Natural killer cell treated with Interleukin-12 subunit alpha and Interleukin-12 subunit beta and Interleukin-15 and Interleukin-18, amount 100 ng/mL, for 72 hours (primary cell): Measurements from ENCODE around the gene APPBP2. TPM values are rescaled to one million over a fixed set of nuclear protein-coding genes. Genes with fewer than 3 reads are reported as not detected.
"Not testable (repeated sequence)": the region's sequence is repeated elsewhere in the genome, so short reads cannot be mapped to it uniquely, and the experiment has no call there.

ENCODE experiments used
- ATAC-seq, 2 donors: fragments of 150-1000 bp; cut with Tn5 transposase in 1 of 2; sonication (Bioruptor Pico), chemical (Tn5 transposase) in 1 of 2; 2 replicates each; pipeline ENCODE4 v1.10.0; 2021
- DNase-seq: peaks from one replicate; pipeline ENCODE4 v3.0.0; 2022; ENCODE audit warnings: low spot score
- H3K27ac Mint-ChIP-seq, 2 donors: 1 replicate in 1 of 2; 2 replicates in 1 of 2; pipeline ENCODE4 v1.8.0; 2022; ENCODE audit warnings: mixed read lengths in 2 of 2, mild to moderate bottlenecking in 1 of 2, moderate library complexity in 1 of 2
- H3K27me3 Mint-ChIP-seq, 2 donors: 1 replicate in 1 of 2; 2 replicates in 1 of 2; pipeline ENCODE4 v1.8.0; 2022; ENCODE audit warnings: mixed read lengths in 2 of 2
- H3K36me3 Mint-ChIP-seq: one replicate; pipeline ENCODE4 v1.8.0; 2022; ENCODE audit warnings: mixed read lengths
- H3K4me1 Mint-ChIP-seq, 2 donors: 1 replicate in 1 of 2; 2 replicates in 1 of 2; pipeline ENCODE4 v1.8.0; 2022; ENCODE audit warnings: low read depth in 2 of 2, mixed read lengths in 2 of 2, mild to moderate bottlenecking in 1 of 2
- H3K4me3 Mint-ChIP-seq: one replicate; pipeline ENCODE4 v1.8.0; 2022; ENCODE audit warnings: mixed read lengths
- H3K9me3 Mint-ChIP-seq: 2 replicates; pipeline ENCODE4 v1.8.0; 2022; ENCODE audit warnings: mixed read lengths
- total RNA-seq, 2 donors: library from RNA; stranded (reverse); gene quantifications; one replicate each; pipeline ENCODE4 v1.2.3, GENCODE V29; 2022

APPBP2 gene, protein sequence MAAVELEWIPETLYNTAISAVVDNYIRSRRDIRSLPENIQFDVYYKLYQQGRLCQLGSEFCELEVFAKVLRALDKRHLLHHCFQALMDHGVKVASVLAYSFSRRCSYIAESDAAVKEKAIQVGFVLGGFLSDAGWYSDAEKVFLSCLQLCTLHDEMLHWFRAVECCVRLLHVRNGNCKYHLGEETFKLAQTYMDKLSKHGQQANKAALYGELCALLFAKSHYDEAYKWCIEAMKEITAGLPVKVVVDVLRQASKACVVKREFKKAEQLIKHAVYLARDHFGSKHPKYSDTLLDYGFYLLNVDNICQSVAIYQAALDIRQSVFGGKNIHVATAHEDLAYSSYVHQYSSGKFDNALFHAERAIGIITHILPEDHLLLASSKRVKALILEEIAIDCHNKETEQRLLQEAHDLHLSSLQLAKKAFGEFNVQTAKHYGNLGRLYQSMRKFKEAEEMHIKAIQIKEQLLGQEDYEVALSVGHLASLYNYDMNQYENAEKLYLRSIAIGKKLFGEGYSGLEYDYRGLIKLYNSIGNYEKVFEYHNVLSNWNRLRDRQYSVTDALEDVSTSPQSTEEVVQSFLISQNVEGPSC
- 10 to 100 TPM; 24.0 to 29.4 TPM for total RNA-seq

GRCh38 chr17:60525685-60526514 lies at the start of gene APPBP2:
Gene APPBP2, minus strand, starts transcription at chr17:60526242. Its CDS starts 311 bp downstream, at chr17:60525931.
- Mint-ChIP-seq H3K36me3 (peaks cover 6% of the 10 kb centered on the region), H3K27me3 (no peaks in the 10 kb centered on the region), H3K27ac (peak within 1 kb of the TSS; percentile 91 to 95), H3K9me3 (no peaks in the 10 kb centered on the region), H3K4me1 (peaks cover 30 to 33% of the 10 kb centered on the region in 2 donors), H3K4me3 (peak within 1 kb of the TSS; percentile 97)
- ATAC-seq: peak; percentile 90 to 94
- DNase-seq: peak; percentile 80

- Mint-ChIP-seq H3K36me3 (no peaks in the 10 kb centered on the region), H3K4me3 (no peak overlapping the region), H3K9me3 (no peaks in the 10 kb centered on the region), H3K27me3 (no peaks in the 10 kb centered on the region), H3K27ac (no peak overlapping the region), H3K4me1 (peaks cover 5 to 8% of the 10 kb centered on the region in 2 donors)
- ATAC-seq (no peak), DNase-seq (no peak)
Observed at GRCh38 chr17:60573236-60574051, 47.4 kb upstream of the APPBP2 start.

GRCh38 chr17:60565233-60565632 lies 39.2 kb upstream of the APPBP2 start:
- ATAC-seq: no peak
- Mint-ChIP-seq H3K4me3 (no peak overlapping the region), H3K36me3 (no peaks in the 10 kb centered on the region), H3K4me1 (no peaks in the 10 kb centered on the region), H3K27me3 (peaks cover 0 to 4% of the 10 kb centered on the region in 2 donors), H3K27ac (no peak overlapping the region), H3K9me3 (no peaks in the 10 kb centered on the region)
- DNase-seq: no peak

- no peaks in the 10 kb centered on the region for H3K9me3 Mint-ChIP-seq
- no peak overlapping the region for H3K4me3 Mint-ChIP-seq
- no peaks in the 10 kb centered on the region for H3K36me3 Mint-ChIP-seq
- H3K27ac Mint-ChIP-seq: no peak overlapping the region
- H3K4me1 Mint-ChIP-seq: no peaks in the 10 kb centered on the region
- H3K27me3 Mint-ChIP-seq: peaks cover 0 to 4% of the 10 kb centered on the region in 2 donors
- no peak for ATAC-seq
- no peak for DNase-seq
Observed at GRCh38 chr17:60563743-60564142, 37.7 kb upstream of the APPBP2 start.

GRCh38 chr17:60562421-60562820 lies 36.4 kb upstream of the APPBP2 start:
- DNase-seq (no peak), ATAC-seq (no peak)
- Mint-ChIP-seq H3K27ac (no peak overlapping the region), H3K9me3 (no peaks in the 10 kb centered on the region), H3K4me3 (no peak overlapping the region), H3K27me3 (peaks cover 0 to 4% of the 10 kb centered on the region in 2 donors), H3K36me3 (no peaks in the 10 kb centered on the region), H3K4me1 (no peaks in the 10 kb centered on the region)

GRCh38 chr17:60560860-60561257 lies 34.8 kb upstream of the APPBP2 start:
- no peaks in the 10 kb centered on the region for H3K36me3 Mint-ChIP-seq
- H3K4me3 Mint-ChIP-seq: no peak overlapping the region
- ATAC-seq (no peak), DNase-seq (no peak)
- no peaks in the 10 kb centered on the region for H3K4me1 Mint-ChIP-seq
- H3K9me3 Mint-ChIP-seq: no peaks in the 10 kb centered on the region
- H3K27ac Mint-ChIP-seq: no peak overlapping the region
- peaks cover 0 to 4% of the 10 kb centered on the region in 2 donors for H3K27me3 Mint-ChIP-seq

- H3K9me3 Mint-ChIP-seq: no peaks in the 10 kb centered on the region
- H3K4me1 Mint-ChIP-seq: no peaks in the 10 kb centered on the region
- H3K27ac Mint-ChIP-seq: no peak overlapping the region
- peaks cover 0 to 4% of the 10 kb centered on the region in 2 donors for H3K27me3 Mint-ChIP-seq
- no peak for DNase-seq
- no peaks in the 10 kb centered on the region for H3K36me3 Mint-ChIP-seq
- H3K4me3 Mint-ChIP-seq: no peak overlapping the region
- ATAC-seq: no peak
Observed at GRCh38 chr17:60559995-60560859, 34.2 kb upstream of the APPBP2 start.

DNA sequence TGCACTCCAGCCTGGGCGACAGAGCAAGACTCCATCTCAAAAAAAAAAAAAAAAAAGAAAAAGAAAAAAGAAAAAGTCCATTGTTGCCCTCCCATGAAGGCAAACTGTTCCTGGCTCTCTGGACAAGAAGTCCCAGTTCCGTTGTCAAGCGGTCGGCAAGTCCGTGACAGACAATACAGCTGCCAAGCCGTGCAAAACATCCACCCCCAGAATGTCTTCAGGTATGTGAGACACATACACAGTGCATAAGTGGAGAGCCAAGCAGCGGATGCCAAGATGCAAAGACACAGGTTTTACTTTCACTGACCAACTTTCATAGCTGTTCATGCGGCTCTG lies 33.6 kb upstream of the APPBP2 start:
- Mint-ChIP-seq H3K36me3 (no peaks in the 10 kb centered on the region), H3K27ac (no peak overlapping the region), H3K4me3 (no peak overlapping the region), H3K4me1 (no peaks in the 10 kb centered on the region), H3K9me3 (no peaks in the 10 kb centered on the region), H3K27me3 (peaks cover 0 to 4% of the 10 kb centered on the region in 2 donors)
- ATAC-seq (no peak), DNase-seq (no peak)

GRCh38 chr17:60557805-60558204 lies 31.8 kb upstream of the APPBP2 start:
- H3K4me3 Mint-ChIP-seq: no peak overlapping the region
- H3K27ac Mint-ChIP-seq: no peak overlapping the region
- H3K4me1 Mint-ChIP-seq: no peaks in the 10 kb centered on the region
- H3K36me3 Mint-ChIP-seq: no peaks in the 10 kb centered on the region
- peaks cover 0 to 4% of the 10 kb centered on the region in 2 donors for H3K27me3 Mint-ChIP-seq
- DNase-seq (no peak), ATAC-seq (no peak)
- no peaks in the 10 kb centered on the region for H3K9me3 Mint-ChIP-seq

DNA sequence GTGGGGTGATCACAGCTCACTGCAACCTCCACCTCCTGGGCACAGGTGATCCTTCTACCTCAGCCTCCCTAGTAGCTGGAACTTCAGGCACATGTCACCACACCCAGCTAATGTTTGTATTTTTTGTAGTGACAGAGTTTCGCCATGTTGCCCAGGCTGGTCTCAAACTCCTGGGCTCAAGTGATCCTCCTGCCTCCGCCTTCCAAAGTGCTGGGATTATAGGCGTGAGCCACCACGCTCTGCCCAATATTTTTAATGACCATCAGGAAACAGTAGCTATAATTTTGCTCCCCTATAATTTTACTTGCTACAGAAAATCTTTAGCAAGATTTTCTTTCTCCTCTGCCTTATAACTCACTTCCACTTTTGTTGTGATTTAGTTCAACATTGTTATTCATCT lies 29.7 kb upstream of the APPBP2 start:
- H3K27me3 Mint-ChIP-seq: peaks cover 0 to 2% of the 10 kb centered on the region in 2 donors
- H3K27ac Mint-ChIP-seq: no peak overlapping the region
- H3K4me3 Mint-ChIP-seq: no peak overlapping the region
- no peaks in the 10 kb centered on the region for H3K9me3 Mint-ChIP-seq
- ATAC-seq: no peak
- no peak for DNase-seq
- H3K36me3 Mint-ChIP-seq: no peaks in the 10 kb centered on the region
- no peaks in the 10 kb centered on the region for H3K4me1 Mint-ChIP-seq

- DNase-seq: no peak
- Mint-ChIP-seq H3K36me3 (no peaks in the 10 kb centered on the region), H3K9me3 (no peaks in the 10 kb centered on the region), H3K27me3 (no peaks in the 10 kb centered on the region), H3K27ac (no peak overlapping the region), H3K4me1 (no peaks in the 10 kb centered on the region), H3K4me3 (no peak overlapping the region)
- ATAC-seq: no peak
Observed at GRCh38 chr17:60554377-60554788, 28.3 kb upstream of the APPBP2 start.

DNA sequence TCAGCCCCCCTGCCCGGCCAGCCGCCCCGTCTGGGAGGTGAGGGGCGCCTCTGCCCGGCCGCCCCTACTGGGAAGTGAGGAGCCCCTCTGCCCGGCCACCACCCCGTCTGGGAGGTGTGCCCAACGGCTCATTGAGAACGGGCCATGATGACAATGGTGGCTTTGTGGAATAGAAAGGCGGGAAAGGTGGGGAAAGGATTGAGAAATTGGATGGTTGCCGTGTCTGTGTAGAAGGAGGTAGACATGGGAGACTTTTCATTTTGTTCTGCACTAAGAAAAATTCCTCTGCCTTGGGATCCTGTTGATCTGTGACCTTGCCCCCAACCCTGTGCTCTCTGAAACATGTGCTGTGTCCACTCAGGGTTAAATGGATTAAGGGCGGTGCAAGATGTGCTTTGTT lies 26.2 kb upstream of the APPBP2 start:
- DNase-seq: not testable (repeated sequence)

GRCh38 chr17:60548990-60549389 lies 22.9 kb upstream of the APPBP2 start:
- Mint-ChIP-seq H3K4me1 (no peaks in the 10 kb centered on the region), H3K4me3 (no peak overlapping the region), H3K27me3 (no peaks in the 10 kb centered on the region), H3K36me3 (no peaks in the 10 kb centered on the region), H3K9me3 (no peaks in the 10 kb centered on the region), H3K27ac (no peak overlapping the region)
- ATAC-seq: no peak
- no peak for DNase-seq

More for the DNA sequence above, 26.2 kb upstream of the APPBP2 start:
- not testable (repeated sequence) for H3K27me3 Mint-ChIP-seq, ATAC-seq, H3K4me3 Mint-ChIP-seq, H3K4me1 Mint-ChIP-seq, H3K36me3 Mint-ChIP-seq, H3K27ac Mint-ChIP-seq, H3K9me3 Mint-ChIP-seq
